ENCODE measurements around the gene CSAD. TPM values are rescaled to one million over a fixed set of nuclear protein-coding genes. Genes with fewer than 3 reads are reported as not detected.

CSAD gene
- total and polyA plus RNA-seq, 2 of the 13 experiments (the other 11 are each of a cell fraction or from before 2014, with no cell fraction given), result 7.2 to 23.5 TPM

GRCh38 chr12:53128780-53129569, 51.8 kb downstream of the CSAD start:
- in situ Hi-C loops (cut with HindIII; ENCODE audit: extremely low pct_ligation_motif_present, low pct_unique_long_range_greater_than_20kb) (no loop called here), intact Hi-C loops (cut with micrococcal nuclease; ENCODE audit: unreplicated experiment) (no loop called here)
- Histone ChIP-seq H3K27ac (ENCODE audit: extremely low read length, insufficient read depth, low read length) (no peak overlapping the region), H4K20me1 (ENCODE audit: insufficient read depth, low read length) (no peaks in the 10 kb centered on the region), H3K79me2 (ENCODE audit: insufficient read depth, low read length) (no peaks in the 10 kb centered on the region), H3K4me1 (ENCODE audit: insufficient read depth, low read length) (peaks cover 25% of the 10 kb centered on the region), H3K4me2 (ENCODE audit: low read depth, low read length) (no peak overlapping the region), H3K9ac (ENCODE audit: insufficient read depth, low read depth, low read length) (no peak overlapping the region), H2AFZ (ENCODE audit: low read length) (no peak overlapping the region), H3K9me3 (ENCODE audit: low read length) (no peaks in the 10 kb centered on the region), H3K27me3 (ENCODE audit: control insufficient read depth in 1 of 2, insufficient read depth in 2 of 2, low read length in 2 of 2) (no peaks in the 10 kb centered on the region), H3K4me3 (replicated peaks in 1 of 3; ENCODE audit: insufficient read depth in 1 of 3, low read depth in 2 of 3, low read length in 3 of 3) (no peak overlapping the region), H3K36me3 (replicated peaks in 1 of 2; ENCODE audit: control insufficient read depth in 1 of 2, insufficient read depth in 2 of 2, low read length in 2 of 2) (peaks cover 2 to 9% of the 10 kb centered on the region in 2 experiments; a peak in 3 of 5 replicates)
- no peak for ATAC-seq
- WGBS (ENCODE audit: low lambda C conversion rate), result 93% methylated on average over 9 of the region's 10 CpGs
- no peak for TF ChIP-seq ZNF782 (CRISPR knock-in tag; IDR thresholded peaks at IDR 0.05; ENCODE audit: borderline replicate concordance)
- TF ChIP-seq ZNF225 (CRISPR knock-in tag; IDR thresholded peaks at IDR 0.05), result no peak
- TF ChIP-seq RELA (CRISPR knock-in tag; IDR thresholded peaks at IDR 0.05), result no peak
- no peak for TF ChIP-seq ZNF441 (CRISPR knock-in tag; IDR thresholded peaks at IDR 0.05; ENCODE audit: borderline replicate concordance)
- no peak for TF ChIP-seq ZNF513 (CRISPR knock-in tag; conservative IDR thresholded peaks at IDR 0.05)
- TF ChIP-seq ELF4 (CRISPR knock-in tag; IDR thresholded peaks at IDR 0.05; ENCODE audit: borderline replicate concordance), result no peak
- no peak for TF ChIP-seq ZSCAN22 (CRISPR knock-in tag; IDR thresholded peaks at IDR 0.05)
- no peak for TF ChIP-seq AHDC1 (CRISPR knock-in tag; IDR thresholded peaks at IDR 0.05; ENCODE audit: borderline replicate concordance)
- no peak for TF ChIP-seq WIZ (CRISPR knock-in tag; IDR thresholded peaks at IDR 0.05)
- TF ChIP-seq KDM1A (CRISPR knock-in tag; IDR thresholded peaks at IDR 0.05), result no peak
- no peak for TF ChIP-seq SOX5 (CRISPR knock-in tag; IDR thresholded peaks at IDR 0.05; ENCODE audit: borderline replicate concordance)
- POLR2A ChIA-PET, result interaction anchor here (1.1 to 1.5 kb wide), 2 partner anchors 26 to 50 kb away, joined by 3 read pairs; partner anchors contain the start of gene SPRYD3
- no peak for DNase-seq (ENCODE audit: low spot score)
- BruUV-seq (replicated peaks), result no TSS peak
- CTCF ChIA-PET (ENCODE audit: low intra/inter-chr PET ratio, low total read pairs), result no interaction called here
- FAIRE-seq, result no peak

Data from HepG2 (cell line).